Heart left ventricle (tissue), 16 donors: ENCODE data around the gene CKMT2. TPM values are rescaled to one million over a fixed set of nuclear protein-coding genes. Genes with fewer than 3 reads are reported as not detected.

ENCODE experiments used
- ATAC-seq, 4 donors: fragments of 200-7000 bp; cut with Tn5 transposase; one replicate each; pipeline ENCODE4 v1.9.1; 2020 to 2022; ENCODE audit warnings: moderate library complexity in 4 of 4, mild to moderate bottlenecking in 3 of 4, moderate number of reproducible peaks in 1 of 4
- DNase-seq, 5 donors: peaks; one replicate each; pipeline ENCODE4 v3.0.0-alpha.2; 2020
- H3K27ac ChIP-seq, 12 donors: fragments of 200-600 bp; sonication (generic) in 4 of 12; one replicate each; pipeline versions ENCODE4 v1.5.0 to v1.8.0; 2016 to 2022; ENCODE audit warnings: mild to moderate bottlenecking in 2 of 12
- H3K27me3 ChIP-seq, 9 donors: fragments of 200-600 bp; sonication (generic) in 2 of 9; one replicate each; pipeline versions ENCODE4 v1.5.1 to v1.8.0; 2016 to 2022; ENCODE audit warnings: mild to moderate bottlenecking in 3 of 9
- H3K36me3 ChIP-seq, 9 donors: fragments of 200-600 bp; sonication (generic) in 2 of 9; one replicate each; pipeline versions ENCODE4 v1.5.0 to v1.8.0; 2018 to 2022; ENCODE audit warnings: mild to moderate bottlenecking in 2 of 9
- H3K4me1 ChIP-seq, 12 donors: fragments of 200-600 bp; sonication (generic) in 4 of 12; one replicate each; pipeline versions ENCODE4 v1.5.0 to v1.8.0; 2016 to 2022; ENCODE audit warnings: mild to moderate bottlenecking in 3 of 12
- H3K4me3 ChIP-seq, 12 donors: fragments of 200-600 bp; sonication (generic) in 4 of 12; one replicate each; pipeline versions ENCODE4 v1.5.0 to v1.8.0; 2017 to 2022; ENCODE audit warnings: mild to moderate bottlenecking in 9 of 12, moderate library complexity in 4 of 12
- H3K9me3 ChIP-seq, 12 donors: fragments of 200-600 bp; sonication (generic) in 4 of 12; one replicate each; pipeline versions ENCODE4 v1.5.0 to v1.8.0; 2016 to 2022; ENCODE audit warnings: mild to moderate bottlenecking in 1 of 12
- POLR2A ChIP-seq, 2 donors: fragments of 450-650 bp; IDR thresholded peaks; one replicate each; pipeline ENCODE4 v1.6.1; 2017; ENCODE audit warnings: antibody characterized with exemption in 2 of 2, mild to moderate bottlenecking in 2 of 2, moderate library complexity in 2 of 2
- WGBS, 4 donors: extraction: QIAGEN DNeasy Blood & Tissue Kit in 2 of 4; methylation state at CpG; one replicate each; pipeline versions ENCODE4 v1.1.5 to v1.1.7; 2013 to 2018; 5-methylcytosine and 5-hydroxymethylcytosine counted together
- intact Hi-C, 10 donors: fragments of 100-400 bp; cut with DNase I; formaldehyde crosslinking; loops; one replicate each; pipeline versions ENCODE4 v1.11.1 to v1.14.2; 2022
- polyA plus RNA-seq, 2 donors: library from polyadenylated mRNA; stranded (reverse); fragments of 200-250 nt; gene quantifications; one replicate each; pipeline ENCODE4 v1.2.3, GENCODE V29; 2013
- total RNA-seq, 9 donors: library from RNA; depleted of rRNA in 2 of 9; stranded (reverse); fragments of >200 nt in 2 of 9; fragmentation: NEBNext Ultra II Directional in 3 of 9; extraction: Animal tissue kit (Norgen Biotek cat#: 25700) in 3 of 9; gene quantifications; one replicate each; pipeline versions ENCODE4 v1.1.0 to v1.2.4, GENCODE V29; 2016 to 2023
- TF ChIP-seq, protein P1 (sequence below), 12 donors: fragments of 200-600 bp; sonication (generic) in 4 of 12; IDR thresholded peaks; one replicate each; pipeline versions ENCODE4 v1.5.0 to v1.8.0; 2018 to 2022; ENCODE audit warnings: antibody characterized with exemption in 12 of 12, mild to moderate bottlenecking in 5 of 12
- donor health status: ischemic (EF 13 %, LVEDD 7.1; RV severe dilation, severe dysfunction).
- donor health status: healthy with polysubstance abuse.
- donor health status: DM: no; HTN: yes; CAD: no.
- donor health status: DM: no; HTN: no; CAD: no.
- donor health status: ischemic (EF 25% LVEDD 6.9; RV normal size, moderate dysfunction).
- donor health status: ischemic (EF 25% LVEDD 5.7; RV mildly dilated, moderate dysfunction).
- donor health status: healthy.
- donor health status: DM: yes; HTN: yes; CAD: no.
- donor health status: ischemic (EF 35%, LVEDD 5.7; RV mildly dilated, moderate dysfunction).
- donor health status: nonischemic (EF 11% LVEDD 7.7; RV severe dilation, severe dysfunction).
- donor health status: DM: yes; HTN: yes; CAD: no.
- donor health status: PGD.
- donor health status: ischemic (EF 29% LVEDD 5.4; RV normal size, mild dysfunction).
- donor health status: nonischemic (EF 23%, LVEDD 6.1; RV moderate dilation, normal function).

CKMT2 gene
- total and polyA plus RNA-seq, 11 donors: 890 to 3,872 (median 1,758) TPM

DNA sequence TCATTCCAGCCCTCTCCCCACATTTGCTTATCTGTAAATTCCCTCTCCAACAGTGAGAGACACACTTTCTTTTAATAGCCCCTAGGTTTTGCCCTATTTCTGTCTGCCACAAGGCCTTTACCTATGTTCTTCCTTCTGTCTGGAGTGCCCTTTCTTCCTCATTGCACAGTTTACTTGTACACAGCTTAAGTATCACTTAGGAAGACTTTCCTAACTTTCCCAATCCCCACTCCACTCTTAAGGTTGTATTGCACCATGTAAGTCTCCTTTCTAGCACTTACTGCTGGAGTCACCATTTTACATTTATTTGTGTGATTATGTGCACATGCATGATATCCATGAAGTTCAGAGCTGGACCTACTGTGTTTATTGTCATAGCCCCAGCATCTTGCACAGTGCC, 10.8 kb upstream of the CKMT2 start:
- peaks cover 0 to 8% (median 0%) of the 10 kb centered on the region in 12 donors for H3K9me3 ChIP-seq
- no peaks in the 10 kb centered on the region for H3K4me1 ChIP-seq
- DNase-seq (no peak), ATAC-seq (no peak)
- intact Hi-C loops: no loop called here
- H3K27ac ChIP-seq: no peak overlapping the region
- H3K27me3 ChIP-seq: no peaks in the 10 kb centered on the region
- TF ChIP-seq POLR2A (IDR thresholded peaks at IDR 0.05): no peak
- TF ChIP-seq, protein P1, sequence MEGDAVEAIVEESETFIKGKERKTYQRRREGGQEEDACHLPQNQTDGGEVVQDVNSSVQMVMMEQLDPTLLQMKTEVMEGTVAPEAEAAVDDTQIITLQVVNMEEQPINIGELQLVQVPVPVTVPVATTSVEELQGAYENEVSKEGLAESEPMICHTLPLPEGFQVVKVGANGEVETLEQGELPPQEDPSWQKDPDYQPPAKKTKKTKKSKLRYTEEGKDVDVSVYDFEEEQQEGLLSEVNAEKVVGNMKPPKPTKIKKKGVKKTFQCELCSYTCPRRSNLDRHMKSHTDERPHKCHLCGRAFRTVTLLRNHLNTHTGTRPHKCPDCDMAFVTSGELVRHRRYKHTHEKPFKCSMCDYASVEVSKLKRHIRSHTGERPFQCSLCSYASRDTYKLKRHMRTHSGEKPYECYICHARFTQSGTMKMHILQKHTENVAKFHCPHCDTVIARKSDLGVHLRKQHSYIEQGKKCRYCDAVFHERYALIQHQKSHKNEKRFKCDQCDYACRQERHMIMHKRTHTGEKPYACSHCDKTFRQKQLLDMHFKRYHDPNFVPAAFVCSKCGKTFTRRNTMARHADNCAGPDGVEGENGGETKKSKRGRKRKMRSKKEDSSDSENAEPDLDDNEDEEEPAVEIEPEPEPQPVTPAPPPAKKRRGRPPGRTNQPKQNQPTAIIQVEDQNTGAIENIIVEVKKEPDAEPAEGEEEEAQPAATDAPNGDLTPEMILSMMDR (IDR thresholded peaks at IDR 0.05): no peak
- peaks cover 0 to 19% (median 0%) of the 10 kb centered on the region in 9 donors for H3K36me3 ChIP-seq
- H3K4me3 ChIP-seq: no peak overlapping the region

GRCh38 chr5:81225463-81225862, 7.7 kb upstream of the CKMT2 start:
- Histone ChIP-seq H3K4me1 (no peaks in the 10 kb centered on the region), H3K27me3 (no peaks in the 10 kb centered on the region), H3K9me3 (no peaks in the 10 kb centered on the region), H3K27ac (no peak overlapping the region), H3K4me3 (no peak overlapping the region), H3K36me3 (peaks cover 0 to 20% (median 0%) of the 10 kb centered on the region in 9 donors)
- no peak for DNase-seq
- ATAC-seq: no peak
- TF ChIP-seq POLR2A (IDR thresholded peaks at IDR 0.05): no peak
- TF ChIP-seq, protein P1 (IDR thresholded peaks at IDR 0.05): no peak
- intact Hi-C loops: no loop called here
- 90 to 94% (median 94%) methylated on average over 8 of the region's 8 CpGs for WGBS, 4 donors

DNA sequence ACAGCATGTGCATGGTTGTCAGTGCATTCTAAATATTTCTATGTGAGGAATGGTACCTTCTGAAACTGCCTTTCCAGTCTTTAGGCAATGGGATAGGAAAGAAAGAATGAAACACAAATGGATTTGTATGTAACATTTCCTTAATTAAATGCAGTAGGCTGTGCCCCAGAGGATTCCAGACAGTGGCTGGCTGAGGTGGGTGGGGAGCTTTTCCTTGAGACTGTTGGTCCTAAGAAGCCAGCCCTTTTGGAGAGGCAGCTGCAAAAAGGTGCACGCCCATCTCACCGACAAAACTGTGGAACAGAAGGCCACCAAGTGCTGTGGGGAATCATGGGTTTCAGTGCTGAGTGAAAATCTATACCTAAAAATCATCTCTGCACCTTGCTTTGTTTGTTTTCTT, 6.8 kb upstream of the CKMT2 start:
- no peaks in the 10 kb centered on the region for H3K4me1 ChIP-seq
- no peak for TF ChIP-seq POLR2A (IDR thresholded peaks at IDR 0.05)
- TF ChIP-seq, protein P1 (IDR thresholded peaks at IDR 0.05): no peak
- no peak overlapping the region for H3K27ac ChIP-seq
- H3K27me3 ChIP-seq: no peaks in the 10 kb centered on the region
- no peak overlapping the region for H3K4me3 ChIP-seq
- 82 to 89% (median 86%) methylated on average over 2 of the region's 2 CpGs for WGBS, 4 donors
- H3K36me3 ChIP-seq: peaks cover 0 to 20% (median 0%) of the 10 kb centered on the region in 9 donors
- H3K9me3 ChIP-seq: no peaks in the 10 kb centered on the region
- ATAC-seq (no peak), DNase-seq (no peak)
- intact Hi-C loops: no loop called here

DNA sequence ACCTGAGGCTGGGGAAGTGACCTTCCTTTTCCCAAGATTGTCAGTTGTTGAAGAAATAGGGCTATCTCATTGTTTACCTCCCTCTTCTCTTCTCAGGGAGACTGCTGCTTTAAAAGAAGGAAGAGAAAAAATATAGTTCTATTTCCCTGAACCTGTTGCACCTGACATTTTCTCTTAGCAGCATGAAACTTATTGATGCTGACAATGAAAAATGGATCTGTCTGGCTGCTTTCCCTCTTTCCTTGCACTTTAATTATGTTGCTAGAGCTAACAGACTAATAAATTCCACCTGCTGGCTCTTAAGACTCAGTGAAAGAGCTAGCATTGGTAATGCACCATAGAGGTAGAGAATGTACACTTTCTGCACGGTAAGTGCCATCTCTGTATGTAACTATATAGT, 6.2 kb upstream of the CKMT2 start:
- 76 to 94% (median 86%) methylated on average over 1 of the region's 1 CpG for WGBS, 4 donors
- TF ChIP-seq, protein P1 (IDR thresholded peaks at IDR 0.05): no peak
- no peak for TF ChIP-seq POLR2A (IDR thresholded peaks at IDR 0.05)
- Histone ChIP-seq H3K4me1 (peaks cover 0 to 6% (median 2%) of the 10 kb centered on the region in 12 donors), H3K4me3 (no peak overlapping the region), H3K27ac (no peak overlapping the region), H3K9me3 (no peaks in the 10 kb centered on the region), H3K27me3 (no peaks in the 10 kb centered on the region), H3K36me3 (peaks cover 0 to 20% (median 0%) of the 10 kb centered on the region in 9 donors)
- no peak for ATAC-seq
- DNase-seq: no peak
- intact Hi-C loops: no loop called here
